H9 (cell line): ENCODE measurements around the gene TMEM225B. TPM values are rescaled to one million over a fixed set of nuclear protein-coding genes. Genes with fewer than 3 reads are reported as not detected.
A peak's percentile ranks its signal among the peaks of the same experiment; 100 is the strongest.

Experiments used
- DNase-seq: peaks from one replicate; pipeline ENCODE4 v3.0.0-alpha.2; 2017
- H2AFZ ChIP-seq: one replicate; pipeline ENCODE4 v1.6.1; 2013; ENCODE audit warnings: mild to moderate bottlenecking, low read length, control low read depth, moderate library complexity
- H2AK5ac ChIP-seq: 2 replicates; pipeline ENCODE4 v1.6.1; 2013; ENCODE audit warnings: low read length, control low read depth, mixed read lengths; ENCODE audit not compliant: insufficient read length
- H2BK120ac ChIP-seq: one replicate; pipeline ENCODE4 v1.6.1; 2013; ENCODE audit warnings: low read depth, mild to moderate bottlenecking, low read length, control low read depth, inconsistent platforms; ENCODE audit not compliant: poor library complexity, severe bottlenecking
- H2BK12ac ChIP-seq: 2 replicates; pipeline ENCODE4 v1.6.1; 2013; ENCODE audit warnings: low read length, control low read depth, mixed read lengths, low read depth; ENCODE audit not compliant: insufficient read length
- H2BK15ac ChIP-seq: 2 replicates; pipeline ENCODE4 v1.6.1; 2013; ENCODE audit warnings: low read depth, low read length, control low read depth
- H2BK20ac ChIP-seq: one replicate; pipeline ENCODE4 v1.6.1; 2013; ENCODE audit warnings: low read depth, mild to moderate bottlenecking, low read length, control low read depth, inconsistent platforms; ENCODE audit not compliant: poor library complexity, severe bottlenecking
- H2BK5ac ChIP-seq: 2 replicates; pipeline ENCODE4 v1.6.1; 2013; ENCODE audit warnings: low read length, control low read depth, mixed read lengths; ENCODE audit not compliant: insufficient read length
- H3K14ac ChIP-seq: 2 replicates; pipeline ENCODE4 v1.6.1; 2013; ENCODE audit warnings: low read length, control low read depth; ENCODE audit not compliant: insufficient read depth
- H3K18ac ChIP-seq: 2 replicates; pipeline ENCODE4 v1.6.1; 2013; ENCODE audit warnings: low read depth, mild to moderate bottlenecking, mixed read lengths, low read length, control low read depth; ENCODE audit not compliant: insufficient read length
- H3K23ac ChIP-seq: 2 replicates; pipeline ENCODE4 v1.6.1; 2013; ENCODE audit warnings: low read length, control low read depth, mixed read lengths, low read depth; ENCODE audit not compliant: insufficient read length
- H3K23me2 ChIP-seq: 2 replicates; pipeline ENCODE4 v1.6.1; 2013; ENCODE audit warnings: low read depth, mild to moderate bottlenecking, mixed read lengths, low read length, control low read depth; ENCODE audit not compliant: insufficient read length, poor library complexity, severe bottlenecking
- H3K27ac ChIP-seq: 2 replicates; pipeline ENCODE4 v1.5.1; 2013; ENCODE audit warnings: low read length, control low read depth, mixed read lengths, low read depth; ENCODE audit not compliant: insufficient read length
- H3K27me3 ChIP-seq: 2 replicates; pipeline ENCODE4 v1.6.1; 2013; ENCODE audit warnings: low read length, control low read depth, inconsistent platforms; ENCODE audit not compliant: insufficient read depth
- H3K4ac ChIP-seq: 2 replicates; pipeline ENCODE4 v1.6.1; 2013; ENCODE audit warnings: low read depth, mild to moderate bottlenecking, control low read depth, inconsistent platforms, low read length, moderate library complexity
- H3K4me1 ChIP-seq: 2 replicates; pipeline ENCODE4 v1.6.1; 2013; ENCODE audit warnings: low read length, control low read depth, inconsistent platforms; ENCODE audit not compliant: insufficient read depth
- H3K4me2 ChIP-seq: 2 replicates; pipeline ENCODE4 v1.6.1; 2013; ENCODE audit warnings: low read length, control low read depth, mixed read lengths; ENCODE audit not compliant: insufficient read length, insufficient read depth
- H3K56ac ChIP-seq: 2 replicates; pipeline ENCODE4 v1.6.1; 2013; ENCODE audit warnings: low read depth, mild to moderate bottlenecking, mixed read lengths, low read length, control low read depth; ENCODE audit not compliant: insufficient read length
- H3K79me1 ChIP-seq: 2 replicates; pipeline ENCODE4 v1.6.1; 2013; ENCODE audit warnings: low read depth, mild to moderate bottlenecking, moderate library complexity, low read length, control low read depth, inconsistent platforms; ENCODE audit not compliant: insufficient read depth, poor library complexity, severe bottlenecking
- H3K79me2 ChIP-seq: 2 replicates; pipeline ENCODE4 v1.6.1; 2013; ENCODE audit warnings: low read length, control low read depth, inconsistent platforms; ENCODE audit not compliant: insufficient read depth
- H3K9ac ChIP-seq: 2 replicates; pipeline ENCODE4 v1.6.1; 2013; ENCODE audit warnings: low read length, control low read depth, mixed read lengths; ENCODE audit not compliant: insufficient read length; ENCODE audit errors: extremely low read depth
- H3K9me3 ChIP-seq: one replicate; pipeline ENCODE4 v1.6.1; 2013; ENCODE audit warnings: low read depth, low read length, inconsistent platforms; ENCODE audit not compliant: control insufficient read depth
- H3T11ph ChIP-seq: one replicate; pipeline ENCODE4 v1.6.1; 2013; ENCODE audit warnings: mild to moderate bottlenecking, low read length, control low read depth, inconsistent platforms
- H4K20me1 ChIP-seq: one replicate; pipeline ENCODE4 v1.6.1; 2013; ENCODE audit not compliant: control insufficient read depth, insufficient read length, insufficient read depth
- H4K5ac ChIP-seq: 2 replicates; pipeline ENCODE4 v1.6.1; 2013; ENCODE audit warnings: low read depth, mild to moderate bottlenecking, mixed read lengths, low read length, control low read depth; ENCODE audit not compliant: insufficient read length
- H4K8ac ChIP-seq: replicated peaks from 2 replicates; pipeline ENCODE4 v1.6.1; 2013; ENCODE audit warnings: low read length, control low read depth, mixed read lengths, low read depth; ENCODE audit not compliant: insufficient read length
- H4K91ac ChIP-seq: 2 replicates; pipeline ENCODE4 v1.6.1; 2013; ENCODE audit warnings: low read depth, mild to moderate bottlenecking, moderate library complexity, mixed read lengths, low read length, control low read depth; ENCODE audit not compliant: insufficient read length
- H3K27ac Mint-ChIP-seq, 3 experiments: 2 replicates in 2 of 3; 3 replicates in 1 of 3; pipeline ENCODE4 v1.8.0; 2020 to 2021; ENCODE audit warnings: mixed read lengths in 3 of 3, mild to moderate bottlenecking in 1 of 3, moderate library complexity in 1 of 3
- H3K27me3 Mint-ChIP-seq: 2 replicates; pipeline ENCODE4 v1.8.0; 2021; ENCODE audit warnings: low read depth, mild to moderate bottlenecking, moderate library complexity, mixed read lengths
- H3K36me3 Mint-ChIP-seq, 3 experiments: 2 replicates in 2 of 3; 3 replicates in 1 of 3; pipeline ENCODE4 v1.8.0; 2020 to 2021; ENCODE audit warnings: low read depth in 3 of 3, mixed read lengths in 3 of 3; ENCODE audit not compliant: insufficient read depth in 1 of 3
- H3K4me1 Mint-ChIP-seq, 2 experiments: 2 replicates each; pipeline ENCODE4 v1.8.0; 2020; ENCODE audit warnings: mixed read lengths in 2 of 2
- H3K4me3 Mint-ChIP-seq, 2 experiments: 2 replicates in 1 of 2; 3 replicates in 1 of 2; pipeline ENCODE4 v1.8.0; 2020 to 2021; ENCODE audit warnings: mild to moderate bottlenecking in 2 of 2, mixed read lengths in 2 of 2, moderate library complexity in 1 of 2
- H3K9me3 Mint-ChIP-seq, 2 experiments: 2 replicates in 1 of 2; 3 replicates in 1 of 2; pipeline ENCODE4 v1.8.0; 2020; ENCODE audit warnings: mild to moderate bottlenecking in 2 of 2, mixed read lengths in 2 of 2, moderate library complexity in 1 of 2
- CTCF ChIP-seq: fragments of 200-600 bp; sonication (generic); conservative IDR thresholded peaks from 3 replicates; pipeline ENCODE4 v1.8.0; 2021; ENCODE audit warnings: antibody characterized with exemption, mild to moderate bottlenecking
- WGBS: extraction: QIAGEN DNeasy Blood & Tissue Kit; methylation state at CpG from one replicate; pipeline ENCODE4 v1.1.7; 2013; ENCODE audit warnings: missing lambda C conversion rate, low lambda C conversion rate, mixed read lengths; ENCODE audit not compliant: insufficient read length; ENCODE audit errors: extremely low coverage; 5-methylcytosine and 5-hydroxymethylcytosine counted together
- total RNA-seq: library from RNA; stranded (reverse); gene quantifications from 2 replicates; pipeline ENCODE4 v1.2.1, GENCODE V29; 2021

Gene TMEM225B
- total RNA-seq, 1 experiment from 2014 or later: not detected

DNA sequence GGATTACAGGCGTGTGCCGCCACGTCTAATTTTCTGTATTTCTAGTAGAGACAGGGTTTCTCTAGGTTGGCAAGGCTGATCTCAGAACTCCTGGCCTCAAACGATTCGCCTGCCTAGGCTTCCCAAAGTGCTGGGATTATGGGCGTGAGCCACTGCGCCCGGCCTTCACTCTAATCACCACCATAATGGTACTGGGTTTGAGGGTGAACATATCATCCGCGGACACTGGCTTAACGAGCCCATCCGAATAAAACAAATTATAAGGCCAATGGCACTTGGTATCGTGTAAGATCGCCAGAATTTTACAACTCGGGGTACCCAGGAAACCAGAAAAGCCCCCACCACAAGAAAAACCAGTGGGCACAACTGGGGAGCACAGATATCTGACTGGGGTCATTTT, 46.7 kb upstream of the TMEM225B start:
- no peak overlapping the region for H2BK12ac ChIP-seq
- Mint-ChIP-seq H3K36me3 (peaks cover 32 to 36% (median 34%) of the 10 kb centered on the region in 3 experiments), H3K27me3 (no peaks in the 10 kb centered on the region), H3K9me3 (peaks cover 25 to 28% of the 10 kb centered on the region in 2 experiments; a peak in 4 of 5 replicates), H3K4me3 (peak overlapping the region; percentile 87 to 91), H3K4me1 (peaks cover 9 to 14% of the 10 kb centered on the region in 2 experiments; a peak in 3 of 4 replicates), H3K27ac (peak overlapping the region in 2 of 3 experiments; percentile 94 to 96; a peak in 3 of 7 replicates)
- no peak overlapping the region for H2BK120ac ChIP-seq
- no CpG with 5 or more reads among the region's 15 CpGs for WGBS
- no peaks in the 10 kb centered on the region for H3K27me3 ChIP-seq
- DNase-seq: no peak
- H2AK5ac ChIP-seq: no peak overlapping the region
- H3K23ac ChIP-seq: no peak overlapping the region
- H3K18ac ChIP-seq: no peak overlapping the region
- no peak overlapping the region for H3K56ac ChIP-seq
- no peaks in the 10 kb centered on the region for H3K79me1 ChIP-seq
- no peaks in the 10 kb centered on the region for H3K79me2 ChIP-seq
- no peak for TF ChIP-seq CTCF
- H2BK15ac ChIP-seq: no peak overlapping the region
- no peak overlapping the region for H2BK20ac ChIP-seq
- H2BK5ac ChIP-seq: no peak overlapping the region
- no peaks in the 10 kb centered on the region for H3K9me3 ChIP-seq
- peak overlapping the region; percentile 85 for H3K4me2 ChIP-seq
- no peak overlapping the region for H4K5ac ChIP-seq
- H3T11ph ChIP-seq: no peak overlapping the region
- H3K9ac ChIP-seq: peak overlapping the region; percentile 92
- H4K20me1 ChIP-seq: no peaks in the 10 kb centered on the region
- H3K4me1 ChIP-seq: no peaks in the 10 kb centered on the region
- no peak overlapping the region for H3K27ac ChIP-seq
- H3K23me2 ChIP-seq: peaks cover 5% of the 10 kb centered on the region
- H4K8ac ChIP-seq: no peak overlapping the region
- no peak overlapping the region for H3K4ac ChIP-seq
- H3K14ac ChIP-seq: 0 out of 2 replicates have a peak overlapping the region, but pooled peaks have one; percentile 90
- H4K91ac ChIP-seq: no peak overlapping the region
- H2AFZ ChIP-seq: no peak overlapping the region
